Stimulated activated CD4-positive, alpha-beta T cell treated with anti-CD3 and anti-CD28 coated beads, Interleukin-1b, Interleukin-23, amount 100 ng/mL, for 1 hour (primary cell): ENCODE measurements around the gene IFRD1.
"Not testable (repeated sequence)": the region's sequence is repeated elsewhere in the genome, so short reads cannot be mapped to it uniquely, and the experiment has no call there.

ENCODE experiments used
- DNase-seq, 2 donors: peaks; one replicate each; pipeline ENCODE4 v3.0.0-alpha.2; 2020; ENCODE audit warnings: low read depth in 2 of 2

IFRD1 gene

GRCh38 chr7:112442210-112442609 is 8.1 kb upstream of the IFRD1 start:
- DNase-seq: no peak

DNA sequence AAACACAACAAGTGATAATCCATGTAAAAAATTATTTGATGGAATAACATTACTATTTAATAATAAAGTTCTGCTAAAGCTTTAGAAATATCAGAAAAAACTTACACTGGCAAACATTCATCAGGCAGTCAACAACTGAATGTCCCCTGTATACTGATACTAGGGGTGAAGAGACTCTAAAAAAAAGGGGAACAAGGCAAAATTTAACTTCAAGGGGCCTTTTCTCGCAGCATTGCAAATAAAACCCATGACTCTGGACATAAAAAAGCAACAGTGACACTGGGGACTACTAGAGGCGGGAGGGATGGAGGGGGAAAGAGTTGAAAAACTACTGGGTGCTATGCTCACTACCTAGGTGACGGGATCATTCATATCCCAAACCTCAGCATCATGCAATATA is 5.8 kb upstream of the IFRD1 start:
- no peak for DNase-seq

DNA sequence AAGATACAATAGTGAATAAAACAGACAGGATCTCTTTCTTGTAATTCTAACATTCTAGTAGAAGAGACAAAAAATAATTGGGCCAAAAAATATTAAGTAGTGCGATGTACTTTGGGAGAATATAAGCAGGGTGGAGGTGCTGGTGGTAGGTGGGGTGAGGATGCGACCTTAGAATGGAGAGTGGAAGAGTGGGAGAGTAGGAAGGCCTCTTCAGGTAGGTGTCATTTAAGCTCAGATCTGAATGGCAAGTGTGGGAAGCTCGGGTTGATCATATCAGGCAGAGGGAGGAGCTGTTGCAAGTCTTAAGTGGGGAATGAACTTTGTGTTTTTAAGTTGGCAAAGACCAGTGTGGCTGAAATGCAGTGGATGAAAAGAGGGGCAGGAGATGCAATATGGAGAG is 3.8 kb upstream of the IFRD1 start:
- no peak for DNase-seq

GRCh38 chr7:112447406-112447805 is 2.9 kb upstream of the IFRD1 start:
- no peak for DNase-seq

GRCh38 chr7:112448381-112448780 is 1.9 kb upstream of the IFRD1 start:
- DNase-seq: no peak

GRCh38 chr7:112448891-112449290 is 1.4 kb upstream of the IFRD1 start:
- DNase-seq: no peak

GRCh38 chr7:112449353-112449752 is 907 bp upstream of the IFRD1 start:
- DNase-seq: no peak

GRCh38 chr7:112450807-112451761 is 824 bp downstream of the IFRD1 start:
- peak; percentile 49 to 63 for DNase-seq

GRCh38 chr7:112452102-112452888 is 2.0 kb downstream of the IFRD1 start:
- no peak for DNase-seq

DNA sequence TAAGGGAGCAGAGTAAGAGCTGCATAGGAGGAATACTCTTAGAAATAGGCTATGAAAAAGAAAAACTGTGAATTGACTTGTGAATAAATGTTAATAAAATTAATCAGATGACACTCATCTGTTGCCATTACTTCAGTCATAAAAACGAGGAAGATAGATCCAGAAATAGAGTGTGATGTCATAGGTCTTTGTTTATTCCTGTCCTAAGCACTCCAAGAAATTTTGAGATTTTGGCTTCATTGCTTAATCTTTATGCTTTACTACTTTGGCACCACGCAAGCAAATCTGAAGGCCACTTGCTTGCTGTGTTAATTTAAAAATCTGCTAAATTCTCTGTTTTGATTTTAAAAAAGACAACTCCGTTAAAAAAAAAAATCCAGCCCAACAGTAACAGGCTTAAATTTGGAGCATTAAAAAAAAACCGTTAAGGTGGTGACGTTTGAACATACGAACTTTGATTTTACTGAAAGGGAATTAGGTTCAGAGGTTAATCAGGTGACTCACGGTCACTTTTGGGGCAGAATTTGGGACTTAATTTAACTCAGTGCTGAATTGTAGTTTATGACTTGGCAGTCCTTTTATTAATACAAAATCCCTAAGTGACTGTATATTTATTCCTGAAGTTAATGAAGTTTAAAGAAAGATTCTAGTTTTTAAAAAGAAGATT is 3.4 kb downstream of the IFRD1 start:
- DNase-seq: no peak

DNA sequence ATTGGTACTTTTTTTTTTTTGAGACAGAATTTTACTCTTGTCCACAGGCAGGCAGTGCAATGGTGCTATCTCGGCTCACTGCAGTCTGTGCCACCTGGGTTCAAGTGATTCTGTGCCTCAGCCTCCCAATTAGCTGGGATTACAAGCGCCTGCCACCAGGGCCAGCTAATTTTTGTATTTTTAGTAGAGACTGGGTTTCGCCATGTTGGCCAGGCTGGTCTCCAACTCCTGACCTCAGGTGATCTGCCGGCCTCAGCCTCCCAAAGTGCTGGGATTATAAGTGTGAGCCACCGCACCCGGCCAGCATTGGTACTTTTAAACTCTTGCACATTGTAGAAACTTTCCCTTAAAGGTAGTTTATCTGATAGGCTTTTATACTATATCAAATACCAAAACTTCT is 3.9 kb downstream of the IFRD1 start:
- not testable (repeated sequence) for DNase-seq

- no peak for DNase-seq
These were observed 9.4 kb downstream of the IFRD1 start for GRCh38 chr7:112459645-112460044.

DNA sequence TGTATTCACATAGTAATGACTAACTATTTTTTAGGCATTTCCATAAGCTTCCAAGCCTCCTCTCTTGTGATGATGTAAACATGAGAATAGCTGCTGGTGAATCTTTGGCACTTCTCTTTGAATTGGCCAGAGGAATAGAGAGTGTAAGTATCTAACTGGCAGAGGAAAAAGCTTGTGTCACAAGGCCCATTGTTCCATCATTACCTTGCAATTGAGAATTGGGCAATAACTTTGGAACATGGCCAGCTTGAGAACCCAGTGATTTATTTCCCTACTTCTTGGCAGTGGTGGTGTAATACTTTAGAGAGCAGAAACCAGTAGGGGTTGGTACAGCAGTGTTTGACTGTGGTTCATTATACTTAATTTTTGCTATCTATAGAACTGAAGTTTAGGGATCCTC is 12.0 kb downstream of the IFRD1 start:
- DNase-seq: no peak

DNA sequence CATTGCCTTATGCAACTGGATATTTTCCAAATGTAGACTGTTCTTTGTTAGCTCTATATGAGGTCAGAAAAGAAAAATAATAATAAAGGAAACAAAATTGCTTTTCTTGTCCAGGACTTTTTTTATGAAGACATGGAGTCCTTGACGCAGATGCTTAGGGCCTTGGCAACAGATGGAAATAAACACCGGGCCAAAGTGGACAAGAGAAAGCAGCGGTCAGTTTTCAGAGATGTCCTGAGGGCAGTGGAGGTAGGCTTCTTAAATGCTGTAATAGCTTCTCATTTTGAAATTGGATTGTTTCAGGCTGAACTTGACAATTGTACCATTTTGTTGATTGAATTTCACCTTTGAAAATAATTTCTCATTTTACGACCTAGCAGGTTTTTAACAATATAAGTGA is 17.6 kb downstream of the IFRD1 start:
- DNase-seq: no peak

DNA sequence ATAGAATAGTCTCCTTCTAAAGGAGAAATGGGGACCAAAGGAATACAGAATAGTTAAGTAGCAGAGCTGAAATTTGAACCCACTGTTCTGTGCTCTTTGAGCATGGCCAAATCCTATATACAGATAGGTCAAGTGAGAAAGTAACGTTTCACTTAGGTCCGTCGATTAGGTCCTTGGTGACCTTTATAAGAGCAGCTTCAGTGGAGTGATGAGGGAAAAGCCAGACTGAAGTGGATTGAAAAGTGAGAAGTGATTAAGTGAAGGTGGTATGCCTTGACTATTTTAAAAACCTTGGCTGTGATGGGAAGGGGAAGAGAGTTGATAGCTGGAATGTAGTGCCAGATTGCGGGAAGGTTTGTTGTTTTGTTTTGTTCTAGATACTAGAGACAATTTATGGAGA is 19.9 kb downstream of the IFRD1 start:
- DNase-seq: no peak

GRCh38 chr7:112476390-112477052 is 26.3 kb downstream of the IFRD1 start:
- DNase-seq: no peak

GRCh38 chr7:112481121-112481736 is 31.0 kb downstream of the IFRD1 start:
- no peak for DNase-seq

DNA sequence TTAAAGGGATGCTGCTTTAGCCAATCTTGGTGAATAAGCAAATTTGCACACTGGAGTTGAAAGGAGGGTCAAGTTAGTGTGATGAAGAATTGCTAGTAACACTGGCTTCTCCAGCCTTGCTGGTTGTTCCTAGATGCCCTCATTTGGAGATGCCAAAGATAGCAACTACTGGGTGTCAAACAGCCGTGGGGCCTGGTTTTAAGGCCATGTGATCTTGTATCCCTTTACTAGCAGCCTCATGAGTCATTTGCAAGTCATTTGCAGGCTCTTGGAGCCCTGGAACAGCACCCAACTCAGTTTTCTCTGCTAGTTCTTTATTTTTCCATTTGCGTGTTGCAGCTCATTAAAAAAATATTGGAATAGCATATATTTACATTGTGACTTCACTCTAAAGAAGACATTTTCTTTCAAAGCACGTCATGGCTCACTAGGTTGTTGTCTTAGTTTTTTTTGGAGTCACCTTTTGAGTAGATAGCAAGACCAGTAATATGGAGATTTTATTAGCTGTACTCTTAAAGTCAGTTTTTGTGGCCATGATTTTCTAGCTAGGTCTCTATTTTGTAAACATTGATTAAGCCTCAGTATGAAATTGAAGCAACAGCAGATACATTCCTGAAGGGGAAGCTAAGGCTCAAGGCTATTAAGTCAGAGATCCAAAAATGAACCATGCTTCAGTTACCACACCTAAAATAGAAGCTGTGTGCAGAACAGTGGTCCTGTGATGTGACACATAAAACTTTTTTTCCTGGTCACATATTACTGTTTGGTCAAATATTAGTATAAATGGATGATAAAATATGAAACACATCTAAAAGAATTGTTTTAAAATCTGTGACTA is 31.8 kb downstream of the IFRD1 start:
- DNase-seq: no peak

GRCh38 chr7:112484671-112485167 is 34.5 kb downstream of the IFRD1 start:
- no peak for DNase-seq

DNA sequence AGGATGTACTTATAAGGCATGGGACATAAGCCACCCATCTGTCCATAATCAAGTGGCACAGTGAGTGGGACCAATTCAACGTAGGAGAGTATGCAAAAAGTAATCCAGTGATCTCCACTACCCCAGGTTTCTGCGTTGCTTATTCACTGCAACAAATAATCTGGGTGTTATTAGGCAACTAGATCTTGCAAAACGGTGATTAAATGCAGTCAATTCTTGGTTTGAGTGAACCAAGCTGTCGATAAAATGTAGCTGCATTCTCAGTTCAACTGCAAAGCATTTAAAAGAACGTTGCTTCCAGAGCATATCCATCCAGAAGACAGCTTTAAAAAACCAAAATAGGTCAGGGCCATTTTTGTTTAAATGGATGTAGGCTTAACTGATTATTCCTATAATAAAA is 35.5 kb downstream of the IFRD1 start:
- DNase-seq: no peak
